ENCODE data around the gene PACS1. TPM values are rescaled to one million over a fixed set of nuclear protein-coding genes. Genes with fewer than 3 reads are reported as not detected.
"Not testable (repeated sequence)": the region's sequence is repeated elsewhere in the genome, so short reads cannot be mapped to it uniquely, and the experiment has no call there.

The PACS1 gene
- total RNA-seq, 1 experiment from 2014 or later, result 100 TPM

DNA sequence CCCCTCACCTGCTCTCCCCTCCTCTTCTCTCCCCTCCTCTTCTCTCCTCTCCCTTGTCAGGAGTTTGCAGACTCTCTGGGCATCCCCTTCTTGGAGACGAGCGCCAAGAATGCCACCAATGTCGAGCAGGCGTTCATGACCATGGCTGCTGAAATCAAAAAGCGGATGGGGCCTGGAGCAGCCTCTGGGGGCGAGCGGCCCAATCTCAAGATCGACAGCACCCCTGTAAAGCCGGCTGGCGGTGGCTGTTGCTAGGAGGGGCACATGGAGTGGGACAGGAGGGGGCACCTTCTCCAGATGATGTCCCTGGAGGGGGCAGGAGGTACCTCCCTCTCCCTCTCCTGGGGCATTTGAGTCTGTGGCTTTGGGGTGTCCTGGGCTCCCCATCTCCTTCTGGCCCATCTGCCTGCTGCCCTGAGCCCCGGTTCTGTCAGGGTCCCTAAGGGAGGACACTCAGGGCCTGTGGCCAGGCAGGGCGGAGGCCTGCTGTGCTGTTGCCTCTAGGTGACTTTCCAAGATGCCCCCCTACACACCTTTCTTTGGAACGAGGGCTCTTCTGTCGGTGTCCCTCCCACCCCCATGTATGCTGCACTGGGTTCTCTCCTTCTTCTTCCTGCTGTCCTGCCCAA, 206.0 kb downstream of the PACS1 start:
- intact Hi-C loops (cut with micrococcal nuclease; ENCODE audit: unreplicated experiment), result no loop called here
- no TSS peak for BruUV-seq (replicated peaks)
- H4K20me1 ChIP-seq (ENCODE audit: insufficient read depth), result peaks cover 49% of the 10 kb centered on the region
- peaks cover 8% of the 10 kb centered on the region for H3K79me2 ChIP-seq (ENCODE audit: low read depth)
- no peak for DNase-seq
- peaks cover 15% of the 10 kb centered on the region for H3F3A ChIP-seq (ENCODE audit: insufficient read depth, low read depth)
- ChIA-PET POLR2A (ENCODE audit: unreplicated experiment) (no interaction called here), CTCF (interaction anchor here (0.6 kb wide), 1 partner anchor 95 kb away, joined by 3 read pairs; no protein-coding TSS in a partner anchor)
- H3K27me3 ChIP-seq (ENCODE audit: insufficient read depth, low read depth), result no peaks in the 10 kb centered on the region
- no peaks in the 10 kb centered on the region for H3K4me1 ChIP-seq (replicated peaks; ENCODE audit: insufficient read depth)
- no peak overlapping the region for H3K4me2 ChIP-seq
- no peak for TF ChIP-seq EZH2 (IDR thresholded peaks at IDR 0.05; ENCODE audit: low read depth)
- TF ChIP-seq, protein P1, sequence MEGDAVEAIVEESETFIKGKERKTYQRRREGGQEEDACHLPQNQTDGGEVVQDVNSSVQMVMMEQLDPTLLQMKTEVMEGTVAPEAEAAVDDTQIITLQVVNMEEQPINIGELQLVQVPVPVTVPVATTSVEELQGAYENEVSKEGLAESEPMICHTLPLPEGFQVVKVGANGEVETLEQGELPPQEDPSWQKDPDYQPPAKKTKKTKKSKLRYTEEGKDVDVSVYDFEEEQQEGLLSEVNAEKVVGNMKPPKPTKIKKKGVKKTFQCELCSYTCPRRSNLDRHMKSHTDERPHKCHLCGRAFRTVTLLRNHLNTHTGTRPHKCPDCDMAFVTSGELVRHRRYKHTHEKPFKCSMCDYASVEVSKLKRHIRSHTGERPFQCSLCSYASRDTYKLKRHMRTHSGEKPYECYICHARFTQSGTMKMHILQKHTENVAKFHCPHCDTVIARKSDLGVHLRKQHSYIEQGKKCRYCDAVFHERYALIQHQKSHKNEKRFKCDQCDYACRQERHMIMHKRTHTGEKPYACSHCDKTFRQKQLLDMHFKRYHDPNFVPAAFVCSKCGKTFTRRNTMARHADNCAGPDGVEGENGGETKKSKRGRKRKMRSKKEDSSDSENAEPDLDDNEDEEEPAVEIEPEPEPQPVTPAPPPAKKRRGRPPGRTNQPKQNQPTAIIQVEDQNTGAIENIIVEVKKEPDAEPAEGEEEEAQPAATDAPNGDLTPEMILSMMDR (conservative IDR thresholded peaks at IDR 0.05), result no peak
- H3K9me2 ChIP-seq (ENCODE audit: insufficient read depth), result no peaks in the 10 kb centered on the region
- no peak overlapping the region for H3K27ac ChIP-seq
- no peak overlapping the region for H3K4me3 ChIP-seq
- H3K36me3 ChIP-seq (ENCODE audit: low read depth), result peaks cover 23% of the 10 kb centered on the region
- H3K9me3 ChIP-seq (ENCODE audit: insufficient read depth, low read depth), result no peaks in the 10 kb centered on the region
- no peak overlapping the region for H2AFZ ChIP-seq

DNA sequence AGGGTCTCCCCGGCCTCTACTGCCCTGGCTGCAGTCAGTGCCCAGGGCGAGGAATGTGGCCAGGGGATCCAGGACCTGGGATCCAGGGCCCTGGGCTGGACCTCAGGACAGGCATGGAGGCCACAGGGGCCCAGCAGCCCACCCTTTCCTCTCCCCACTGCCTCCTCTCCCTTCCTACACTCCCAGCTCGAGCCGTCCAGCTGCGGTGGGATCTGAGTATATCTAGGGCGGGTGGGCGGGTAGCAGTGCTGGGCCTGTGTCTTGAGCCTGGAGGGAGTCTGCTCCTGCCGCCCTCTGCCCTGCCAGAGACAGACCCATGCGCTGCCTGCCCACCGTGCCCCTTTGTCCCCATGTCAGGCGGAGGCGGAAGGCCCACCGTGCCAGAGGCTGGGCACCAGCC, 206.5 kb downstream of the PACS1 start:
- H3K4me3 ChIP-seq; DNase-seq; H3K9me3 ChIP-seq (ENCODE audit: insufficient read depth, low read depth); H3K9me2 ChIP-seq (ENCODE audit: insufficient read depth); H2AFZ ChIP-seq; POLR2A ChIA-PET (ENCODE audit: unreplicated experiment); H3K27me3 ChIP-seq (ENCODE audit: insufficient read depth, low read depth); H3K27ac ChIP-seq; intact Hi-C loops (cut with micrococcal nuclease; ENCODE audit: unreplicated experiment); H3K79me2 ChIP-seq (ENCODE audit: low read depth); CTCF ChIA-PET; H3K4me2 ChIP-seq; H3K4me1 ChIP-seq (replicated peaks; ENCODE audit: insufficient read depth); BruUV-seq (replicated peaks): not testable (repeated sequence)
- peaks cover 49% of the 10 kb centered on the region for H4K20me1 ChIP-seq (ENCODE audit: insufficient read depth)
- peaks cover 21% of the 10 kb centered on the region for H3F3A ChIP-seq (ENCODE audit: insufficient read depth, low read depth)
- peaks cover 22% of the 10 kb centered on the region for H3K36me3 ChIP-seq (ENCODE audit: low read depth)

DNA sequence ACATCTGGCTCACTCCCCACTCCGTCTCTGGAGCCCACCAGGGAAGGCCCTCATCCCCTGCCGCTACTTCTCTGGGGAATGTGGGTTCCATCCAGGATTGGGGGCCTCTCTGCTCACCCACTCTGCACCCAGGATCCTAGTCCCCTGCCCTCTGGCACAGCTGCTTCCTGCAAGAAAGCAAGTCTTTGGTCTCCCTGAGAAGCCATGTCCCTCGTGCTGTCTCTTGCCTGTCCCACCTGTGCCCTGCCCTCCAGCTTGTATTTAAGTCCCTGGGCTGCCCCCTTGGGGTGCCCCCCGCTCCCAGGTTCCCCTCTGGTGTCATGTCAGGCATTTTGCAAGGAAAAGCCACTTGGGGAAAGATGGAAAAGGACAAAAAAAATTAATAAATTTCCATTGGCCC, 207.0 kb downstream of the PACS1 start:
- Histone ChIP-seq H3F3A (ENCODE audit: insufficient read depth, low read depth) (peaks cover 25% of the 10 kb centered on the region), H4K20me1 (ENCODE audit: insufficient read depth) (peaks cover 49% of the 10 kb centered on the region), H3K36me3 (ENCODE audit: low read depth) (peaks cover 17% of the 10 kb centered on the region)
- H3K4me2 ChIP-seq; H3K4me1 ChIP-seq (replicated peaks; ENCODE audit: insufficient read depth); DNase-seq; H2AFZ ChIP-seq; H3K9me3 ChIP-seq (ENCODE audit: insufficient read depth, low read depth); H3K9me2 ChIP-seq (ENCODE audit: insufficient read depth); H3K4me3 ChIP-seq; H3K27ac ChIP-seq; intact Hi-C loops (cut with micrococcal nuclease; ENCODE audit: unreplicated experiment); CTCF ChIA-PET; H3K27me3 ChIP-seq (ENCODE audit: insufficient read depth, low read depth); H3K79me2 ChIP-seq (ENCODE audit: low read depth): not testable (repeated sequence)
- POLR2A ChIA-PET (ENCODE audit: unreplicated experiment), result interaction anchor here (0.7 kb wide), 1 partner anchor 65 kb away, joined by 3 read pairs; no protein-coding TSS in a partner anchor
- TSS peak; percentile 35 for BruUV-seq (replicated peaks)

DNA sequence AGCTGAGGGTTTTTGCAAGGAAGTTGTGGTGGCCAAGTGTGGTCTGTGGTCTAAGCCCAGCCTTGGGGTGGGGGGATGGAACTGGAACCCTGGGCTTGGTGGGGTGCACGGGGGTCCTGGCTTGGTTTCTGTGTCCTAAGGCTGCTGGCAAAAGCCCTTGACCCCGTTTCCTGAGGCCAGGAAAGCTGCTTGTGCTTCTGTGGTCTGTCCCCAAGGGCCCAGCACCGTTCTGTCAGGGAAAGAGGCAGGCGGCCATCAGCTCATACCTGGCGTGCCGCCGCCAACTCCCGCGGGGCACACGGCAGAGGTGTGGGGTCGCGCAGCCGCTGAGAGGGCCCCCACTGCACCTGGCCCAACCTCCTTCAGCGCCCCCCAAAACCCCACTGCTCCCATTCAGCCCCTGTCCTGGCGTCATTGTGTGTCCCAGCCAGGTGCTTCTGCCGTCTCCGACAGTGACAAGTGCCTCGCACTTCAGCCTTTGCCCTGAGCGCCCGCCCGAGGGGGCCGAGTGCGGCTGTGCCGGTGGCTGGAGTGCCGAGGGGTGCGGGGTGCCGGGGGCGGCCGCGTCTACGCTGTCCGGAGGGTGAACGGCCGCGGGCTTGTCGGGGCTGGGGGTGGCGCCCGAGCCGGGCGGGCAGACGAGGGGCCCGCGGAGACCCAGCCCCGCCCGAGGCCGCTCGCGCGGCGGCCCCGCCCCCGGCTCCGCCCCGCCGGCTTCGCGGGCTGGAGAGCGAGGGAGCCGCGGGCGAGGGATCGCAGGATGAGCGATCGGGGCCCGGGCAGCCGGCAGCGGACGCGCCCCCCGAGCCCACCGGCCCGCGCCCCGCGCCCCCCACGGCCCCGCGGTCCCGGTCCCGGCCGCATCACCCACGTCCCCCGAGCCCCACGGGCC, 207.6 kb downstream of the PACS1 start, which contains the start of gene CNIH2:
CNIH2 (plus strand) TSS at position 705 of the 892 bp plus-strand sequence. CDS start 282 bp downstream, outside the sequence.
- H3K4me2 ChIP-seq, result no peak within 1 kb of the TSS
- no peaks in the 10 kb centered on the region for H3K27me3 ChIP-seq (ENCODE audit: insufficient read depth, low read depth)
- H3K9me3 ChIP-seq (ENCODE audit: insufficient read depth, low read depth), result no peaks in the 10 kb centered on the region
- peaks cover 44% of the 10 kb centered on the region for H4K20me1 ChIP-seq (ENCODE audit: insufficient read depth)
- TF ChIP-seq EZH2 (IDR thresholded peaks at IDR 0.05; ENCODE audit: low read depth), result no peak
- TF ChIP-seq, protein P1 (conservative IDR thresholded peaks at IDR 0.05), result no peak
- no peaks in the 10 kb centered on the region for H3K4me1 ChIP-seq (replicated peaks; ENCODE audit: insufficient read depth)
- H3K36me3 ChIP-seq (ENCODE audit: low read depth), result peaks cover 11% of the 10 kb centered on the region
- H3K79me2 ChIP-seq (ENCODE audit: low read depth), result no peaks in the 10 kb centered on the region
- no peak for DNase-seq
- no peak within 1 kb of the TSS for H3K27ac ChIP-seq
- peaks cover 23% of the 10 kb centered on the region for H3F3A ChIP-seq (ENCODE audit: insufficient read depth, low read depth)
- H2AFZ ChIP-seq, result no peak within 1 kb of the TSS
- intact Hi-C loops (cut with micrococcal nuclease; ENCODE audit: unreplicated experiment), result no loop called here
- no peak within 1 kb of the TSS for H3K4me3 ChIP-seq
- POLR2A ChIA-PET (ENCODE audit: unreplicated experiment), result interaction anchor here (0.7 kb wide), 1 partner anchor 65 kb away, joined by 3 read pairs; no protein-coding TSS in a partner anchor
- CTCF ChIA-PET, result no interaction called here
- BruUV-seq (replicated peaks), result no TSS peak
- no peaks in the 10 kb centered on the region for H3K9me2 ChIP-seq (ENCODE audit: insufficient read depth)
